H54 (cell line): Measurements from ENCODE around the gene RSPH1.

Experiments used
- DNase-seq: peaks from one replicate; pipeline ENCODE4 v3.0.0; 2011; ENCODE audit warnings: low spot score, mixed read lengths; ENCODE audit not compliant: insufficient read length
- FAIRE-seq: peaks from 3 replicates; lab custom pipeline; 2011; peaks lifted over from hg19 to GRCh38; lab: Jason Lieb, UNC
- POLR2A ChIP-seq: IDR thresholded peaks from 2 replicates; pipeline ENCODE4 v1.6.1; 2011; ENCODE audit warnings: low read depth, mild to moderate bottlenecking, low read length

Gene RSPH1

DNA sequence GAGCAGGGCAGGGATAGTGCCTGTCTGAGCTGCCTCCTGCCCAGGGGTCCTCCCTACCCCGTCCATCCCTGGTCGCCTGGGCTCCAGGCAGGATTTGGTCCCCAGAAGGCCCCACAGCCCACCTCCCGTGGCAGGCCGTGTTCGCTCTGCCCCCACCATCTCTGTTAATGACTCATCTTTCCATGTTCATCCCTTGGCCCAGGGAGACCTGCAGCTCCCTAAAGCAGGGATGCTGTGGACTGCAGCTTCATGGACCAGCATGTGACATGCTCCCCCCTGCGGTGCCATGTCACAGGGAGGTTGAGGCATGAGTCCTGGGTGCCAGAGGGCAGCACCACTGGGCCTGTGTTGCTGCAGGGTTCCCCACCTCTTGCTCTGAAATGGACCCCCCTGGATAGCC lies 65.5 kb downstream of the RSPH1 start:
- DNase-seq: no peak
- no peak for TF ChIP-seq POLR2A
- FAIRE-seq: no peak

DNA sequence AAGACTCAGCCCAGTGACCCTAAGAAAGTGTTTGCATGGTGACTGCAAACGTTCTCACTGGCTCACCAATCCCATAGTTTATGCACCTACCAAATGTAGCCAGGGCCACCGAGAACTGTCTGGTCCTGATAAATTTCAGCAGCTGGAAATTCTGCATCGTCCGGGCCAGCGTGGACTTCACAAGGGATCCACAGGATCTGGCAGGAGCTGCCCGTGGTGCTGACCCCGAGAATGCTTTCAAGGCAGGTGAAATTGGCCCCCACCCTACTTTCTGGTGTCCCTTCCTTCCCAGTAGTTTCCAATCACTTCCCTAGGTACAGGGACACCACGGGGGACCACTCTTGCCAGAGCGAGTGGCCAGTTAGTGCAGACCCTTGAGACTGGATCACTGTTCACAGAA lies 66.2 kb downstream of the RSPH1 start:
- FAIRE-seq: no peak
- no peak for TF ChIP-seq POLR2A
- no peak for DNase-seq

DNA sequence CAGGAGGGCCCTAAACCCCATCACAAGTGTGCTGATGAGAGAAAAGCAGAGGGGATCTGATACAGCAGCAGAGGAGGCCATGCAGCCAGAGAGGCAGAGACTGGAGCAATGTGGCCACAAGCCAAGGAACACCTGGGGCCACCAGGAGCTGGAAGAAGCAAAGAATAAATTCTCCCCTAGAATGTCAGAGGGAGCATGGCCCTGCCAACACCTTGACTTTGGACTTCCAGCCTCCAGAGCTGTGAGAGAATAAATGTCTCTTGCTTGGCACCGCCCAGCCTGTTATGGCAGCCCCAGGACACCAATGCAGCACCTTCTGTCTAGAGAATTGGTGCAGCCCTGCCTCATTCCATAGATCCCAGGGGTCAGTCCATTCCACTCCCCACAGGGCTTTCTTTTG lies 67.0 kb downstream of the RSPH1 start:
- FAIRE-seq (no peak), DNase-seq (no peak)
- no peak for TF ChIP-seq POLR2A

DNA sequence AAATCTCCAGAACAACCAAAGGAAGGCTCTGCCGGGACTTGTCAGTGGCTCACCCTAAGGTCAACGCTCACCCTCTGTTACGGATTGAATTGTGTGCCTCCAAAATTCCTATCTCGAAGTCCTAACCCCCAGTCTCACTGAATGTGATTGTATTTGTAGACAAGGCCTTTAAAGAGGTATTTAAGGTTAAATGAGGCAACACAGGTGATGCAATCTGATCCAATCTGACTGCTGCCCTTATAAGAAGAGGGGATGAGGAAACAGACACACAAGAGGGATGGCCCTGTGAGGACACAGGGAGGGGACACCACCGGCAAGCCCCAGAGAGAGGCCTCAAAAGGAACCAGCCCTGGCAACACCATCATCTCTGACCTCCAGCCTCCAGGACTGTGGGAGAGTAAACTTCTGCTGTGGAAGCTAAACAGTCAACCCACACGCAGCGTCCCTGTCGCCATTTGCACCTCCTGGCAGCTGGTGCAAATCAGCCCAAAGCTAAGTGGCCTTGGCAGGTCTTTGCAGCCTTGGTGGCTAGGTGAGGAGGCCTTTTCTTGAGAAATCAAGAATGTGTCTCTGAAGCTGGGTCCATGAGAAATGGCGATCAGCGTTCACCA lies 68.1 kb downstream of the RSPH1 start:
- DNase-seq: no peak
- TF ChIP-seq POLR2A: no peak
- no peak for FAIRE-seq

DNA sequence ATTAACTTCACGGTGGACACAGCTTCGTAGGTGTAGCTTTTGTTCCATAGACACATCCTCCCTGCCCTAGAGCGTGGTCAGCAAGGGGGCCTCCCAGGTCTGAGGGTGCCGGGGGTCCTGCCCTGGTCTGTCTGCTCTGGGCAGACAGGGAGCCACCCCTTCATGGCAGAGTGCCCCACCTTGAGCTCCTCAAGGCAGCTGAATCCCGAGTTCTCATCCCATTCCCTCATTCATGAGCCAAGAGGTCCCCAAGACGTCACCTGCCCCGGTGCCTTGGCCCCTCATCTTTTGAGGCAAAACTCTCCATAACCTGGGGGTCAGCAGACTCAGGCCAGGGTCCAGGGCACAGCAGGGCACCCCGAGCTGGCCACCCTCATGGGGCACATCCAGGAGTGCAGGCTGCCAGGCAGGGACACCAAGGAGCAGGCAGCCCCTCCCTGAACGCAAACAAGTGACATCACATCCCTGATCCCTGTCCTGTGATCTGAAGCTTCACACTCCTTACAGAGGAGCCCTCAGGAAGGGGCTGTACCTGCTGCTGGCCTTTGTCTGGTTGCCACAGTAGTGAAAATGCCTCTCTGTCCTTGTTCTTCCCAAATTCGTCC lies 69.0 kb downstream of the RSPH1 start:
- no peak for DNase-seq
- TF ChIP-seq POLR2A: no peak
- FAIRE-seq: no peak

DNA sequence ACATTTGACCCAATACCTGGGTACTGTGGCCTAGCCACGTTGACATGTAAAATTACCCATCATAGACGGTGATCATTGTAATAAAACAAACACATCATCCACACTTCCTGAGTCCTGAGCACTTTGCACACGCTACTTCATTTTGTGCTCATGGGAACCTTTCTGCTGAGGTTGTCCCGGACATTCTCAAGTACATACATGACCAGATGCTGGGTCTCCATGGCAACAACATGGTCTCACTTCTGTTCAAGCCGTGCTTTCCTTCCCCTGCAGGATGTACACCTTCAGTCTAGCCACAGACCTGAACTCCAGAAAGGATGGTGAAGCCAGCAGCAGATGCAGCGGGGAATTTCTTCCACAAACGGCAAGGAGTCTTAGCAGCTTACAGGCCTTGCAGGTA lies 69.6 kb downstream of the RSPH1 start:
- DNase-seq: no peak
- no peak for FAIRE-seq
- no peak for TF ChIP-seq POLR2A

DNA sequence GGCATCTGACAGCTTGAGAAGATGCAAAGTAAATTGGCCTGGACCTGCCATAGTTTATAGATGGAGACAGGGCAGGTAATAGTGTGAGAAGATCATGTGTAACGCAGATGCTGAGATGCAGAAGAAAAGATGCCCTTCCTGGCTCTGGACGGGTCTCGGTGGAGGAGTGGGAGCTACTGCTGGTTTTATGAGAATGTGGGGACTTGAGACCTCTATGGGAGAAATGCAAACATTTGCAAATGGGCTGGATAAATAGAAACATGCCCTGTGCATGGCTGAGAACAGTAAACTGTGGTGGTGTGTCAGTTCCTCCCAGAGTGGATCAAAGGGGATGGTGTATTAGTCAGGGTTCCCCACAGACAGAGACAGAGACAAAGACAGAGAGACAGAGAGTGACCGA lies 70.4 kb downstream of the RSPH1 start:
- DNase-seq: no peak
- no peak for FAIRE-seq
- TF ChIP-seq POLR2A: no peak

DNA sequence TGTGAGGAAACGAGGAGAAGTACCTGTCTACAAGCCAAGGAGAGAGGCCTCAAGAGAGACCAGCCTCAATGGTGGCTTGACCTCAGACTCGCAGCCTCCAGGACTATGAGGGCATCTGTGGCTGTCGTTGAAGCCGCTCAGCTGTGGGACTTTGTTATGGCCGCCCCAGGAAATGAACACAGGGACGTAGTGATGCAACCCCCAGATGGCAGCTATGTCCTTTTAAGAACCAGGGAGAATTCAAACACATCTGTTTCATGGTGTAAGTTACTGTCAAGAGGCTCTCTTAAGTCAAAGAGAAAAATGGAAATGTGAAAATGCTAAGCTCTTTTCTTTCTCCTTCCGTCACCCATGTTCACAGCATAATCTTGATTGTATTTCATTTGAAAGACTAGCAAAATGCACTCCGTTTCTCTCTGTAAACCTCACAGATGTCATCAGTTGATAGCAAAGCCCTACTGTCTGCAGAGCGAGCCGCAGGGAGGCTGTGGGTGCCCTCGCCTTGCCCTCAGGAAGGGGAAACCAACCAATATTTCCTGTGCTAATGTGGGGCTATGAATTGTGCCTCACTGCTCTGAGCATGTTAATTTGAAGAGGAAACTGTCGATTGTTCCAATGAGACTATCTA lies 71.0 kb downstream of the RSPH1 start:
- DNase-seq (no peak), FAIRE-seq (no peak)
- no peak for TF ChIP-seq POLR2A

DNA sequence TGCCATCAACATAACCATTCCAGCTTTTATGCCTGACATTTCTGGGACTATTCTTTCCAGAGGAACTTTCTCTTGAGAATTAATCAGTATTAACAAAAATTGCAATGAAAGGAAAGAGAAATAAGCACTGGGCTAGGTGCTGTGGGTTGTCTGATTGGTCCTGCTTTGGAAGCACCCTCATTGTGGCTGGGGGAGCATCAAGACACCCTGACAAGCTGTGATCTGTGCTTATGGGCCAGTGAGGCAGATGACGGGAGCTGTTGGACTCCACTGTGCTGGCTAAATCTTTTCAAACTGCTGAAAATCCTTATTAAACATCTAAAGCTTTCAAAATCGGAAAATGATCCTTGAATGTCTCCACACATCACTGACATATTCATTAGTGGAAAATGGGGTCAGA lies 72.3 kb downstream of the RSPH1 start:
- FAIRE-seq: no peak
- no peak for DNase-seq
- TF ChIP-seq POLR2A: no peak

DNA sequence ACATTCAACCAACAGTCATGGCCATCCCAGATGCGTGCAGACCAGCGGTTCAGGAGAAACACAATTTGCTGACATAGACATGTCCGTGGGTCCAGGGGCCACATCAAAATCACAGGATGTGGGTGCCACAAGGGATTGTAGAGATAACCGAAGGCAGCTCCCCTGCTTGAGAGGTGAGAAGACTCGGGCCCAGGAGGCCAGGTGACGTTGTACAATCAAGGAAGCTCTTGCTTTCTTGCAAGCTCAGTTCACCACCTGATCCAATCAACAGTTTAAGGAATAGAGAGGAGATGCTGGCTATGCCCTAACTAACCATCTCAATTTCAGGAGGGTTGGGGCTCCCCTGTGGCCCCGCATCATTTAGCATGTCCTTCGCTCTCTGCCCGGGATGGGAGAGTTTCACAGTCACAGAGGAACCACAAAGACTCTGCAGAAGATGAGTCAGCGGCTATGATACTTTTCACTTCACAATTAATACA lies 72.8 kb downstream of the RSPH1 start:
- FAIRE-seq (no peak), DNase-seq (no peak)
- TF ChIP-seq POLR2A: no peak
